ENCODE results near the gene AKR7A3.

Gene AKR7A3

DNA sequence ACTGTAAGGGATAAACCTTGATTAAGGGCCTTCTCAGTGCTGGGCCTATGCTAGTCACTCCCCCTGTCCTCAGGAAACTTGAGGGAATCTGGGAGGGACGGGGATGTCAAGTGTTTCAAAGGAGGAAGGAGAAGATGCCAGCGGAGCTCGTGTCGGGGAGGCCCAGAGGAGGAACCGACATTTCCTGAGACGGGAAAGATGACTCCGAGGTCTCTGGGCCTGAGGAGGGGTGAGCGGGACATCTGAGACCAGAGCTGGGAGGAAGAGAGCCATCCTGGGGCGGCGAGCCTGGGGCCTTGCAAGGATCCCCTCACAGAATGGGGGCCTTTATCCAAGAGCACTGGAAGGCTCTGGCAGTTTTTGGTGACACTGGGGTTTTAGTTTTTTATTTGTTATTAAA lies 33.9 kb upstream of the AKR7A3 start:
- DNase-seq (ENCODE audit: extremely low read depth, low read depth): no peak
- no peak overlapping the region for H3K4me3 ChIP-seq (replicated peaks; ENCODE audit: low read depth, low read length)
- TF ChIP-seq, protein P1, sequence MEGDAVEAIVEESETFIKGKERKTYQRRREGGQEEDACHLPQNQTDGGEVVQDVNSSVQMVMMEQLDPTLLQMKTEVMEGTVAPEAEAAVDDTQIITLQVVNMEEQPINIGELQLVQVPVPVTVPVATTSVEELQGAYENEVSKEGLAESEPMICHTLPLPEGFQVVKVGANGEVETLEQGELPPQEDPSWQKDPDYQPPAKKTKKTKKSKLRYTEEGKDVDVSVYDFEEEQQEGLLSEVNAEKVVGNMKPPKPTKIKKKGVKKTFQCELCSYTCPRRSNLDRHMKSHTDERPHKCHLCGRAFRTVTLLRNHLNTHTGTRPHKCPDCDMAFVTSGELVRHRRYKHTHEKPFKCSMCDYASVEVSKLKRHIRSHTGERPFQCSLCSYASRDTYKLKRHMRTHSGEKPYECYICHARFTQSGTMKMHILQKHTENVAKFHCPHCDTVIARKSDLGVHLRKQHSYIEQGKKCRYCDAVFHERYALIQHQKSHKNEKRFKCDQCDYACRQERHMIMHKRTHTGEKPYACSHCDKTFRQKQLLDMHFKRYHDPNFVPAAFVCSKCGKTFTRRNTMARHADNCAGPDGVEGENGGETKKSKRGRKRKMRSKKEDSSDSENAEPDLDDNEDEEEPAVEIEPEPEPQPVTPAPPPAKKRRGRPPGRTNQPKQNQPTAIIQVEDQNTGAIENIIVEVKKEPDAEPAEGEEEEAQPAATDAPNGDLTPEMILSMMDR (IDR thresholded peaks at IDR 0.05; ENCODE audit: low read depth, low read length, missing control alignments): no peak

DNA sequence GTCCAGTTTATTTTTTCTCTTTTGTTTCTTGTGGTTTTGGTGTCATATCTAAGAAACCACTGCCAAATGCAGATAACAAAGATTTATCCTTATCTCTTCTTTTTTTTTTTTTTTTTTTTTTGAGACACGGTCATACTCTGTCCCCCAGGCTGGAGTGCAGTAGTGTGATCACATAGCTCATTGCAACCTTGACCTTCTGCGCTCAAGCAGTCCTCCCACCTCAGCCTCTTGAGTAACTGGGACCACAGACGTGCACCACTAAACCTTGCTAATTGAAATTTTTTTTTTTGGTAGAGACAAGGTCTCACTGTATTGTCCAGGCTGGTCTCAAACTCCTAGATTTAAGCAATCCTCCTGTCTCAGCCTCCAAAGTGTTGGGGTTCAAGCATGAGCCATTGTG lies 32.5 kb upstream of the AKR7A3 start:
- DNase-seq (ENCODE audit: extremely low read depth, low read depth): no peak
- TF ChIP-seq, protein P1 (IDR thresholded peaks at IDR 0.05; ENCODE audit: low read depth, low read length, missing control alignments): no peak
- H3K4me3 ChIP-seq (replicated peaks; ENCODE audit: low read depth, low read length): no peak overlapping the region

DNA sequence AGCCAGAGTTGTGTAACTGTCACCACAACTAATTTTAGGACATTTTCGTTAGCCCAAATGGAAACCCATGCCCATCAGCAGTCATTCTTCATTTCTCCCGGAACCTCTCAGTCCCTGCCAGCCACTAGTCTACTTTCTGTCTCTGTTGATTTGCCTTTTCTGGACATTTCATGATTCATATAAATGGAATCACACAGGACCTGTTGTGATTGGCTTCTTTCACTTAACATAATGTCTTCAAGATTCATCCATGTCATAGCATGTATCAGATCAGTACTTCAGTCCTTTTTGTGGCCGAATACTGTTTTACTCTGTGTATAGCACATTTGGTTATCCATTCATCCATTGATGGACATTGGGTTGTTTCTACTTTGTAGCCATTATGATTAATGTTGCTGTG lies 30.6 kb upstream of the AKR7A3 start:
- TF ChIP-seq, protein P1 (IDR thresholded peaks at IDR 0.05; ENCODE audit: low read depth, low read length, missing control alignments): no peak
- H3K4me3 ChIP-seq (replicated peaks; ENCODE audit: low read depth, low read length): no peak overlapping the region
- no peak for DNase-seq (ENCODE audit: extremely low read depth, low read depth)

DNA sequence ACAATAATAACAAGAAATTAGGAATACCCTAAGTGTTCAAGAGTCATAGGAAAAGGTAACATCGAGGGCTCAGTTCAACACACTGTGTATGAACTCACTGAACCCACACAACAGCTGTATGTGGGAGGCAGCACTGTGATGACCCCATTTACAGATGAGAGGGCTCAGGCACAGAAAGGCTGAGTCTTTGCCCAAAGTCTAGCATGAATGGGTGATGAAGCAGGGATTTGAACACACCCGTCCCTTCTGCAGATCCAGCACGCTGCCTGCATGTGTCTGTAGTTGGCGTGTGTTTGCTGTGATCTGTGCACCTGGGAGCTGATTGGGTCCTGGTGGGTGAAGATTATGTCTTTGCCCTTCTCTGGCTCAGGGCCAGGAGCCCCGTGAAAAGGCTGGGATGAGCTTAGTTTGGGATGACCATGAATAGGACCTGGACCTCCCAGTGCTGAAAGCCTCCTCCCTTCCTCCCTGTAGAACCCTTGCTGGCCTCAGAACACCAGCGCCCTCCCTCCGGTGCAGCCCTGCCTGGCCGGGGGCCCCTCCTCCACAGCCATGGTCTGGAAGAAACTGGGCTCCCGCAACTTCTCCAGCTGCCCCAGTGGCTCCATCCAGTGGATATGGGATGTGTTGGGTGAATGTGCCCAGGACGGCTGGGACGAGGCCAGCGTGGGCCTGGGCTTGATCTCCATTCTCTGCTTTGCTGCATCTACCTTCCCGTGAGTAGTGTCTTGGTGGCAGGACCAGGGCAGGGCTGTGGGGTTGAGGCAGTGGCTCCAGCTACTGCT lies 28.7 kb upstream of the AKR7A3 start:
- no peak for DNase-seq (ENCODE audit: extremely low read depth, low read depth)
- H3K4me3 ChIP-seq (replicated peaks; ENCODE audit: low read depth, low read length): no peak overlapping the region
- TF ChIP-seq, protein P1 (IDR thresholded peaks at IDR 0.05; ENCODE audit: low read depth, low read length, missing control alignments): no peak

DNA sequence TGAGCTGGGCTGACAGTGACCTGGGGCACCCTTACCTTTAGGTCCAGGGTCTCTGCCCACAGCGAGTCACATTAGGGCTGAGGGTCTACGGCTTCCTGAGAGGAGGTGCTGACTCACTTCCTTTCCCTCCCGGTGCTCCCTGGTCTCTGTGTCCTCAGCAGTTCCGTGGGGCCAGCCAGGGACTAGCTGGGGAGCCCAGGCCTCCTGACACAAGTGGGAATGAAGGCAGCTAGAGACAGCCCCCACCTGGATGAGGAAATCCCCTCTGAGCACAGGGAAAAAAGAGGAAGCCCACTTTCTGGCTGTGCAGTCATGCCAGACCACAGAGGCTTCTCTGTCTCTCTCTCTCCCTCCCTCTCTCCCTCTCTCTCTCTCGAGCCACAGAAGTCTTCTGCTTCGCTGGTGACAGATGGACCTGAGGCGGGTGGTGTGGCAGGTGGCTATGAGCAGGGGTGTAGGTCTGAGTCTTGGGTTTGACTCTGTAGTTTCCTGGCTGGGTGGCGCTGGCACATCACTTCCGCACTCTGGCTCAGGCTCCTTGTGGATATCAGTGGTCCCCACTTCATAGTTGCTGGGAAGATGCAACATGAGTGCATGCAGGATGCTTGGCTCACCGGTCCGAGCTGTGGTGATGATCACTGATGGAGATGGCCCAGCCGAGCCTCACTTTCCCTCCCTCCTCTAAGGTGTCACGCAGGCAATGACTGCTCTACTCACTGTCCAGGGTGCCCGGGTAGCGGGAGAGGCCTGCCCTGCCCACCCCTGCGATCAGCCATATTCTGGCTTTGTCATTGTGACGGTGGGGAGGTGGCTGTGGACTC lies 27.0 kb upstream of the AKR7A3 start:
- H3K4me3 ChIP-seq (replicated peaks; ENCODE audit: low read depth, low read length): no peak overlapping the region
- TF ChIP-seq, protein P1 (IDR thresholded peaks at IDR 0.05; ENCODE audit: low read depth, low read length, missing control alignments): no peak
- DNase-seq (ENCODE audit: extremely low read depth, low read depth): no peak

DNA sequence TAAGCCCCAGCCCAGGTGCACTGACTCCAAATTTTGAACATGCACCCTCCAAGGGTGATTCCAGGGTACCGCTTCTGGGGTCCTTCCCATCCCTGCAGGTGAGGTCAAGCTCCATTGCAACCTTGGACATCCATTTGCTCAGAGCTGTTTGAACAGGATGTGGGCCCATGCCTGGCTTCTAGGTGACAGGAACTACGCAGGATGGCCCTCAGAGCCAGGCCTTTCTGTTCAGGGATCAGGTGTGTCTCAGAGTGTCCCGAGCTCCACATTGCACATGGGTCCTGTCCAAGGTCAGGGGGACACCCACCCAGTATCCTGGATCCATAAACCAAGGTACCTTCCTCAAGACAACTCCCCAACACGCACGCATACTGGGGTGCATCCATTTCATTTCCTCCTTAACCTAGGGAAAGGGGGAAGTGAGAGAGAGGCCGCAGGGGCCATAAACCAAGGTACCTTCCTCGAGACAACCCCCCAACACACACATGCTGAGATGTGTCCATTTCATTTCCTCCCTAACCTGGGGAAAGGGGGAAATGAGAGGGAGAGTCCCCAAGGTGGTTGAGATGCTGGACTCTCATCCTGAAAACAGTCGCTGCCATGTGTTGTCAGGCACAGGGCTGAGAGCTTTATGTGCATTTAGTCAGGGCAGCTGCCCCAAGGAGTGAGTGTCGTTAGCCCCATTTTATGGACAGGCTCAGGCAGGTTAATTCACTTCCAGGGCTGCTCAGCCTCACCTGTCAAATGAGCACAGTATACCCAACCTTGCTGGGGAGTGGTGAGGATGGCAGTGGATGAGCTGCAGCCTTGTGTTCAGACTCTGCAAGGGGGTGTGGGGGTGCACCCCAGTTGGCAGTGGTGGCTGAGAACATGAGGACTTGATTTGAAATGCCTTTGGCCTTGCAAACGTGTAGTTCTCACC lies 25.7 kb upstream of the AKR7A3 start:
- no peak overlapping the region for H3K4me3 ChIP-seq (replicated peaks; ENCODE audit: low read depth, low read length)
- TF ChIP-seq, protein P1 (IDR thresholded peaks at IDR 0.05; ENCODE audit: low read depth, low read length, missing control alignments): no peak
- DNase-seq (ENCODE audit: extremely low read depth, low read depth): no peak

Measured in HFF-Myc (cell line).